Inferior parietal cortex (tissue), 1 donor: Measurements from ENCODE around the gene CHD9.
"Not testable (repeated sequence)": the region's sequence is repeated elsewhere in the genome, so short reads cannot be mapped to it uniquely, and the experiment has no call there.

ENCODE experiments used
- DNase-seq: peaks from one replicate; pipeline ENCODE4 v3.0.0-alpha.2; 2016; ENCODE audit errors: extremely low spot score

The CHD9 gene, protein sequence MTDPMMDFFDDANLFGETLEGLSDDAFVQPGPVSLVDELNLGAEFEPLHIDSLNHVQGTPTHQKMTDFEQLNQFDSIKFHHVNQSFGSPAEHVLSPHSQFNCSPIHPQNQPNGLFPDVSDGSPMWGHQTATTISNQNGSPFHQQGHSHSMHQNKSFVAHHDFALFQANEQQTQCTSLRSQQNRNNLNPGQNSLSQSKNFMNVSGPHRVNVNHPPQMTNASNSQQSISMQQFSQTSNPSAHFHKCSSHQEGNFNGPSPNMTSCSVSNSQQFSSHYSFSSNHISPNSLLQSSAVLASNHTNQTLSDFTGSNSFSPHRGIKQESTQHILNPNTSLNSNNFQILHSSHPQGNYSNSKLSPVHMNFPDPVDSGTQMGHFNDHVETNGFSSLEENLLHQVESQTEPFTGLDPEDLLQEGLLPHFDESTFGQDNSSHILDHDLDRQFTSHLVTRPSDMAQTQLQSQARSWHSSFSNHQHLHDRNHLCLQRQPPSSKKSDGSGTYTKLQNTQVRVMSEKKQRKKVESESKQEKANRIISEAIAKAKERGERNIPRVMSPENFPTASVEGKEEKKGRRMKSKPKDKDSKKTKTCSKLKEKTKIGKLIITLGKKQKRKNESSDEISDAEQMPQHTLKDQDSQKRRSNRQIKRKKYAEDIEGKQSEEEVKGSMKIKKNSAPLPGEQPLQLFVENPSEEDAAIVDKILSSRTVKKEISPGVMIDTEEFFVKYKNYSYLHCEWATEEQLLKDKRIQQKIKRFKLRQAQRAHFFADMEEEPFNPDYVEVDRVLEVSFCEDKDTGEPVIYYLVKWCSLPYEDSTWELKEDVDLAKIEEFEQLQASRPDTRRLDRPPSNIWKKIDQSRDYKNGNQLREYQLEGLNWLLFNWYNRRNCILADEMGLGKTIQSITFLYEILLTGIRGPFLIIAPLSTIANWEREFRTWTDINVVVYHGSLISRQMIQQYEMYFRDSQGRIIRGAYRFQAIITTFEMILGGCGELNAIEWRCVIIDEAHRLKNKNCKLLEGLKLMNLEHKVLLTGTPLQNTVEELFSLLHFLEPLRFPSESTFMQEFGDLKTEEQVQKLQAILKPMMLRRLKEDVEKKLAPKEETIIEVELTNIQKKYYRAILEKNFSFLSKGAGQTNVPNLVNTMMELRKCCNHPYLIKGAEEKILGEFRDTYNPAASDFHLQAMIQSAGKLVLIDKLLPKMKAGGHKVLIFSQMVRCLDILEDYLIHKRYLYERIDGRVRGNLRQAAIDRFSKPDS (N-terminal part only)

DNA sequence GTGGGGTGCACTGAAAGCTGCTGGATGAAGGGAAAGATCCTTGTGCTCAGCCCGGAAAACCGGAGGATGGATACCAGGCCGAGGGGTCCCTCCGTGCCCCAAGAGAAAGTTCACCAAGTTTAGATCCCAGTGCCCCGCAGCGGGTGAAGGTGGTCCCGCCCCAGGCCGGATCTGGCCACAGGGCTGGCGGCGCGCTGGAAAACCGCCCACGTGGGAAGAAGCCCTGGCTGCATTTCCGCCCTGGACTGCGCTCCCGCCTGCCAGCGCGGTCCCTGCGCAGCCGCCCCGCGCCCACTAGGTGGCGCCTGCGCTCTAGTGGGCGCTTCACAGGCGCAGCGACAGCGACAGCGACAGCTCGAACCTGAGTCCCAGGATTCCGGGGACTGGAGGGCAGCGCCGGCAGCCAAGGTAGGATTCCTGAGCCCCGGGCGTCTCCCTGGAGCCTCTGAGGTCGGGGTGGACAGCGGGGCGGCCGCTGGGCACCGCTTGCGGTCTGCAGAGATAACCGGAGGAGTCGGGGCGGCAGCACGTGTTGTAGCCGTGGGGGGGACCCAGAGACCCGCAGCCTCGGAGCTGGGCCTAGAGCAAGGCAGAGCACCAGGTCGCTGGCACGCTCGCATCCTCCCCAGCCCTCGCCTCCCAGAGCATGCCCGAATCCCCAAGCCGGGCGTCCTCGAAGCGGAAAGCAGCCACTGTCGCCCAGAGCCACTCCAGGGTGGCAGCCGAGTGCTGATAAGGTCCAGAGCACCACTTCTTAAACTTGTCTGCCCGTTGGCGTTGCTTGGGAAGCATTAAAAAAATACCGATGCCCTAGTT lies at the start of gene CHD9:
TSS of gene CHD9 (plus strand) at position 322 of the 816 bp plus-strand sequence. CDS start 101,099 bp downstream, outside the sequence.
- DNase-seq: peak; percentile 89

DNA sequence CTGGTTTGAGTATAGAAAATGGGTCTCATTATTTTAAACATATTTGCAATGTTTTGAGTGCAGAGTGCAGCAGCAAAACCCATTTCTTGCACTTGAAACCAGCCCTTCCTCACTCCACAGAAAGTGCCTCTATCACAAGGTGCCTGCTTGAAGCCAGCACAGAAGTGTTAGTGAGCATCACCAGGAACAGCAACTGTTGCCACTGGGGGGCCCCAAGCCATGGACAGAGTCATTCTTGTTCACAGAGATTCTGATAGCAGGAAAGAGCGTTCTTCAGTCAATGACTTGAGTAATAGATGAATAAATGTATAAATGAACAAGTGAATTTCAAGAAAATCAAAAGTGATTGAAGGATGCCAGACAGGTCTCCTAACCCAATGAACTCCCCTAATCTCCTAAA lies 47.7 kb upstream of the CHD9 start:
- DNase-seq: no peak

DNA sequence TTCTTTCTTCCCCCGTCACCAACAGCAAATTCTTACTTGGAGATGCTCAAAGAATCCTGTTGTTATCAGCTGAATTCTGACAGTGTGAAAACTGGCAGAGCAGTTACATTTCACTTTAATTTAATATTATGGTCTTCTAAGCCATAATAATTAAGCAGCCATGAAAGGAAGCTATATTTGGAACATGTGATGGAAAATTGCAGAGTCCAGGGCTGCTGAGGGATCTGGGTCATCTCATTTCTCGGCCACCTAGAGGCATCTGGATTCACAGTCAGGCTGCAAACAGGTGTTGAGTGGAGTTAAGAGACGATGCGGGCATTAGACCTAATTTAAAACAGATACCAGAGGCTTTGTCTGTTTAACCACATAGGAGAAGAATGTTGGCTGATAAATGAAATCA lies 40.5 kb upstream of the CHD9 start:
- no peak for DNase-seq

DNA sequence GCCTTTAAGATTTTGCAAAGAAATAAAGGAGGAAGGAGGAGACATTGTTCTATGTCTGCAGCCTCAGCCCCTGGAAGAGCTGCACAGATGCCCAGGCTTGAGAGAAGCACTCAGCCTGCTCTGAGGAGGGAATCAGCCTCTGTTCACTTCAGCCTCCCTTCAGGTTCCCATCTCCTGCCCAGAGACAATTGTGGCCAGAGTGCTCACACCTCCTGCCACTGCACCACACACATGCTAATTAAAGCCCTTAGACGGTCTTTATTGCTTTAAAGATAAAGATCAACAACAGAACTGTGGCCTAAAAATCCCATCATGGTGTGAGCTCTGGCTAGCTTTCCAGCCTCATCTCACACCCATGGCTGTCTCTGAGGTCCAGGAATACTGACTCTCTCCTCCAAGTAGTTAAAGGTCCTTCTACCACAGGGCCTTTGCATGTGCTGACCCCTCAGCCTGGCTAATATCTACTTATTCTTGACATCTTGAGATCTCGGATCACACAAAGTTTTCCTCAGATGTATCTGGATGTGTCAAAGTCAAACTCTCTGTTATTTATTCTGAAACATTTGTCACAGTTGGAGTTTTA lies 35.9 kb upstream of the CHD9 start:
- DNase-seq: no peak

DNA sequence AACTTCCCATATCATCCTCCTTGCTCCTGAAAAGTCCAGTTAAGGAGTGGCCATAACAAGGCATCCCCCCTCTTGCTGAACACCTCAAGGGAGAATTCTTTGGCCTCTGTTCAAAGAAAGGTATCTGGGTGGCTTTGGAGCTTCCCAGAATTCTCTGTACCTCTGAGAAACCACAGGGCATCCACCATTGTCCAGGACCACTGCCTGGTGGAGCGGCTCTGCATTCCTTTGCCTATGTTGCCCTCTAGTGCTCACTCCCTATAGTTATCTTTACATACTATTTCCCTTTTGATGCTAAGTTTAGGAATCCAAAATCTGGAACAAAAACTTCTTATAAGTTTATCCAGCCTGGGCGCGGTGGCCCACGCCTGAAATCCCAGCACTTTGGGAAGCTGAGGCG lies 32.4 kb upstream of the CHD9 start:
- DNase-seq: peak; percentile 71

DNA sequence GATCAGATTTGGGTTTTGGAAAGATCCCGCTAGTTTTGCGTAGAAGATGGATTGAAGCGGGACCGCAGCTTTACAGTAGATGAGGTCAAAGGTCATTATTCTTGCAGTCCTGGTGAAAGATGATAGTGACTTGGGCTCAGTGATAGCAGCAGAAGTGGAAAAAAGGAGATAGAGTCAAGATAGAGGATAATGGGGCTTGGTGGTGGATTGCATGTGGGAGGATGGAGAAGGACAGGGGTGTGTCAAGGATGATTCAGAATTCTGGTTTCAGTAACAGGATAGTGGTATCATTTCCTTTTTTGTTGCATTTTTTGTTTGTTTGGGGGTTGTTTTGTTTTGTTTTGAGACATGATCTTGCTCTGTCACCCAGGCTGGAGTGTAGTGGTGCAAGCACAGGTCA lies 30.7 kb upstream of the CHD9 start:
- no peak for DNase-seq

DNA sequence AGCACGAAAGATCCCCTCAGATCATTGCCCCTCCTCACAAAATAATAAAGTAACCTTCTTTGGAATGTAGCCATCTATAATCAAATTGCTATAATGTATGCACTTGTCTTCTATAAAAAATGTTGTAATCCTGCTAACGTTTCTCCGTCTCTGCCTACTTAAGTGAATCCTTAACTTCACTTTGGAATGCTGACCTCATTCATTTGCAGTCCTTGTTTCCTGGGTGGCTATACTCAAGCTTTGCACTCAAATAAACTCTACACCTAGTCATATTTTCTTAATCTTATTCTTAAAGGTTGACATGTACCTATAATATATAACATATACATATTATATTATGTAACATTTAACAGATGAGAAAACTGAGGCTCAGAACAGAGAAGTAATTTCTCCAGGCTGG lies 24.8 kb upstream of the CHD9 start:
- DNase-seq: no peak

DNA sequence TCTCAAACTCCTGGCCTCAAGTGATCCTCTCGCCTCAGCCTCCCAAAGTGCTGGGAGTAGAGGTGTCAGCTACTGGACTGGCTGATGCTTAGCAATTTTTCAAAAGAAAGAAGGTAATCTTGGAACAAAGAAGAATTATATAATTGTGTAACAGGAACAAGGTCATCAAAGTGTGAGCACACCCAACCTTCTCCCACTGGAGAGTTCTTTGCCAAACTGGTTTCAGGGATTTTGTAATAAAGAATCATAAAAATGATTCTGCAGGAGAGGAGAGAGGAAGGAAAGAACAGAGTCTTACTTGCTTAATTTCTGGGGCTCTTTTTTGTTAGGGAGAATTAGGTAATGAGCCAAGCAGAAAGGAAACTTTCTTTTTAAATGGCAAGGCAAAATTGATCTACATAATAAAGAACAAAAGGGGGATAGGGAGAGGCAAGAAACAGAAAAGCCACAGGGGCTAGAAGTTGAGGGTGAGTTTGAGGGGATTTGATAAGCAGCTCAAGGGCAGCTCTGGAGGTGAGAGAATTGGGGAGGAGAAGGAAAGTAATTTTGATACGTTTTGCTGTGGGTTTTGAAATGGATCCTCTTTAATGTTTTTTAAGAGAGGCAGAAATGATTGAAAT lies 23.4 kb upstream of the CHD9 start:
- DNase-seq: no peak

DNA sequence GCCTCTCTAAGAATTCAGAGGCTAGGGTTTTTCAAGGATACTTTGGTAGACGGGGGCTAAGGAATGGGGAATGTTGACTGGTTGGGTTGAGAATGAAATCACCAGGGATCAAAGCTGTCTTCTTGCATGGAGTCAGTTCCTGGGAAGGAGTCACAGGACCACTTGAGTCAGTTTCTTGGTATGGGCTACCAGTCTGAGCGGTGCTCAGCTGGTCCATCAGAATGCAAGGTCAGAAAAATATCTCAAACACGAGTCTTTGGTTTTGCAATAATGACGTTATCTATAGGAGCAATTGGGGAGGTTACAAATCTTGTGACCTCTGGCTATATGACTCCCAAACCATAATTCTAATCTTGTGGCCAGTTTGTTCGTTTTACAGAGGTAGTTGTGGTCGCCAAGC lies 20.5 kb upstream of the CHD9 start:
- DNase-seq: no peak

DNA sequence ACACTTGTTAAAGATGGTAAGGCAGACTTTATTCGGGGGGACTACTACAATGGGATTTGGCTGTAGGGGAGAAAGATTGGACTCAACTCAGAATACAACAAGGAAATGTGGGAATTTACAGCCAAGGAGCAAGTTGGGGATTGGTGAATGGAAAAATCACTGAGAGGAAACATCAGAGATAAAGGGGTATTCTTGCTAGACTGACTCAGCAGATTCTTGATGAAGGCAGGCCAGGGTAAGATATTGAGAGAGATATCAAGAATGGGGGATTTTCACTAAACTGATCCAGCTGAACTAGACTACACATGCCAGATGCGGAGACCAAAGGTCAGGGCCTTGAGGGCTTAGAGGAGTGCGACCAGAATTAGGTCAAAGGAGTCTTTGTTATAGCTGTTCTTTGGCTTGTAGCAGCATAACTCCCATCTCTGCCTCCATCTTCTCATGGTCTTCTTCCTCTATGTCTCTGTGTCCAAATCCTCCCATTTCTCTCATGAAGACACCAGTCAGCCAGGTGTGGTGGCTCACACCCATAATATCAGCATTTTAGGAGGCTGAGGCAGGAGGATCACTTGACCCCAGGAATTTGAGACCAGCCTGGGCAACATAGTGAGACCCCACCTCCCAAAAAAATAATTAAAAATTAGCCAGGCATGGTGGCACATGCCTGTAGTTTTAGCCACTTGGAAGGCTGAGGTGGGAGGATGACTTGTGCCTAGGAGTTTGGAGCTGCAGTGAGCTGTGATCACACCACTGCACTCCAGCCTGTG lies 19.4 kb upstream of the CHD9 start:
- DNase-seq: no peak

DNA sequence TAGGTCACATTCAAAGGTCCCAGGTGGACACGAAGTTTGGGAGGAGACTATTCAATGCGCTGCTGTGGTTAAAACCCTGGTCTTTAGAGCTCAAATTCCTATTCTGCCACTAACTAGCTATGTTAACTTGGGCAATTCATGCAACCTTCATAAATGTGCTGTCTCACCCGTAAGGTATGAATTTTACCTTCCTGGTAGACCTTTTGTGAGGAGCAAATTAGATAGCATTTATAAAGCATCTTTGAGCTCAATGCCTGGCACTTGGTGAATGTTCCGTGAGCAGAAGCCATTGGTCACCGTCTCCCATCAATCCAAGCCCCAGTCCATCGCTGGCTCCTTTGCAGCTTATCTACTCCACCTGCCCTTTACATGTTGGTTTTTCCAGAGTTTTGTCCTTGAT lies 18.7 kb upstream of the CHD9 start:
- no peak for DNase-seq

DNA sequence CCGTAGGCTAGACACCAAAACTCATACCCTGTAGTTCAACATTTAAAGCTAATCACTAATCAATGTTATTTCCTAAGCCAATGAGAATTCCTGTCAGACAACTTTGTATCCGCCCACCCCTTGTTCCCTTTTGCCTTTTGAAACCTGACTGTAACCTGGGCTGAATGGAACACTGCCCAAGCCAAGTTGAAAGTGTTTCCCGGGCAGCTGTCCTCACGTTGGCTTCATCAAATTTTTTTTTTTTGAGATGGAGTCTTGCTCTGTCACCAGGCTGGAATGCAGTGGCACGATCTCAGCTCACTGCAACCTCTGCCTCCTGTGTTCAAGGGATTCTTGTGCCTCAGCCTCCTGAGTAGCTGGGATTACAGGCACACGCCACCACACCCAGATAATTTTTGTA lies 18.1 kb upstream of the CHD9 start:
- not testable (repeated sequence) for DNase-seq

DNA sequence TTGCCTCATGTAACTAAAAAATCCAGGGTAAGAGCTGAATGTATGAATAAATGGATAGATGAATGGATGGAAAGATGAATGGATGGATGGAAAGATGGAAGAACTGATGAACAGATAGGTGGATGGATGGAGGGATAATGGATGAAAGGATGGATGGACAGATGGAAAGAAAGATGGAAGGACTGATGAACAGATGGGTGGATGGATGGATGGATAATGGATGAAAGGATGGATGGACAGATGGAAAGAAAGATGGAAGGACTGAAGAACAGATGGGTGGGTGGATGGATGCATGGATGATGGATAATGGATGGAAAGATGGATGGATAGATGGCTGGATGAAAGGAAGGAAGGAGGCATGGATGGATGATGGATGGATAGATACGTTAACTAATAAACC lies 14.0 kb upstream of the CHD9 start:
- DNase-seq: no peak

DNA sequence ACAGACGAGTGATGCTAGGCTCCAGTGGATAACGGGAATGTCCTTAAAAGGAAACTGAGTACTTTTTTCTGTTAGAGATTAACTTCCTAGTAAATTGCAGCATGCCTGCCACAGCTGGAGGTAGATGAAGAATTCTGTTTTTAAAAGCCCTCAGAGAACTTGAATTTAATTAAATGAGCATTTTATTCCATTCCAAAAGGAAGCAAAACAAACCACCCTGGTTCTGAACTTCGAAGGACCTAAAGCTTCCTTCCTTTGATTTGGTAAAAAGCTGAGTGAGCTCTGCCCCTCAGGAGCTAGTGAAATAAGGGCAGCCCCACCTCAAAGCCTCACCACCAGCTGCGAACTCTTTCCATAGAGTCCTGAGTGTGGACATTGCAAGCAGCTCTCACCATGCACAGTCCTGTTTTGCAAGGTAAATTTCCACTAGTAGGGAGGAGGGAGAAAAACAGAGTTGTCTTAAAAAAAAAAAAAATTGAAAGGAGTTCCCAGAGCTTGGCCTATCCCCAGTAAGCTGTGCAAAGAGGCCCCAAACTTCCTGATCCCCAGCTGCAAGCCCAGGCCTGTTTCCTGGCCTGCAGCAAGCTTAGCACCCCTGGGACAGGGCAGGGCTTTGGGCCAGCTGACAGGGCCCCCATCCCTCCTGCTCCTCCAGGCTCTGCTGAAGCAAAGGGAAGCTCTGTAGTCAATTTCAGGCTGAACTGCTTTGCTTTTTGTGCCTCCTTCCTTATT lies 13.3 kb upstream of the CHD9 start:
- no peak for DNase-seq

DNA sequence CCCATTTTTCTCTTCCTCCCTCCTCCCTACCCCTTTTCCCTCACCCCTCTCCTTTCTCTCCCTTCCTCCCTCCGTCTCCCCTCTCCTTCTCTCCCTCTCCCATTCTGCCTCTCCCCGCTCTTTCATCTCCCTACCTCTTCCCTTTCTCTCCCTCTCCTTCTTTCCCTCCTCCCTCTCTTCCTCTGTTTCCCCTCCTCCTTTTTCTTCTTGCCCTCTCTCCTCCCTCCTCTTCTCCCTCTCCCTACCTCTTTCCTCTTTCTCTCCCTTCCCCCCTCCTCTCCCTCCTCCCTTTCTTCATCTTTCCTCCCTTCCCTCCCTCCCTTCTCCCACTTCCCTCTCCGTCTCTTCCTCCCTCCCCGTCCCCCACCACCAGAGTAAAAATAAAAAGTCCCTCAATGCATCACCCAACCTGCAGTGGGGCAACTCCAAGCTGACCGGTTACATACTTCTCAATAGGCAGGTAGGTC lies 12.5 kb upstream of the CHD9 start:
- DNase-seq: no peak

DNA sequence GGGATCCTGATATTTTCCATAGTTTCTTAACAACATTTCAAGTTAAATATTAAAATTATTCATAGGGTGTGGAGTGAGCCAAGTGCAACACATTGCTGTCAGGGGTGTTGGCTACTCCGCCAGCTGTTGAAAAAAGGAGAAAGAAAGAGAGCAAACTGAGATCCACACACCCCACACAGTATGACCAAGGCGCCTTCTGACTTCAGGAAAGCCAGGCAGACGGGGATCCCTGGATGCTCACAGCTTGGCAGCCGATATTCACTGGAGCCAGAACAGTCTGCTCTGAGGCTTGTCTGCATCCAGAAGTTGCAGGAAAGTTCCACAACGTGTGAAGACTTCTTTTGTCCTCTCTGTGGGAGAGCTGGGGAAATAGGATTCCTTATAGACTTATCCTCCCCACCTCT lies 11.4 kb upstream of the CHD9 start:
- DNase-seq: no peak

DNA sequence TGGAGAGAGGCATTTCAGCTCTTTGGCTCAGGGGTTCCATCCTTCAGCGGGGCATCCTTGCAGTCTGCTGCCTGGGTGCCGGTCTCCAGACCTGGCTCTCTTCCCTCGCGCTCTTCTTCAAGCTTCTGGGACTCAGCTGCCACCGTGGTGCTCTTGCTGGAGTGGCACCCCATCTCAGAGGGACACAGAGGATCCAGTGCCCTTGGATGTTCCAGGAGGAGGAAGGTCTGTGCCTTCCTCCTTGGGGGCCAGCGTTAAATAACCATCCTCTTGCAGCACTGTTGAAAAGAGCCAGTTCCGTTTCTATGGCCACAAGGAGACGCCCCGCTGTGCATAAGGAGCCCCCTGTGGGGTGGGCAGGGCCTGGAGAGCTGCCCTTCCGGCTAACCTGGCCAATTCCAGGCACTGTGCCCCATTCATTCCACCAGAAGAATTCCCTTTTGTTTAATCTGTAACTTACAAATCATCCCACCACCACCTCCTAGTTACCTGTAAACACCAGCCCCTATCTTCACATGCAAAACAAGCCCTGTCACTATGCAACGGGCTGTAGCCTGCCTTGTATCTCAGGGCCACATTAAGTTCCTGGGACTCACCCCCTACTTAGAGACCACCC lies 10.7 kb upstream of the CHD9 start:
- DNase-seq: no peak
